GM19023 (cell line): ENCODE results near the gene ATP6V0B.

Experiments
- ATAC-seq: cut with Tn5 transposase; IDR thresholded peaks from one replicate; pipeline ENCODE4 v1.9.1; 2021; ENCODE audit warnings: mild to moderate bottlenecking, moderate library complexity; ENCODE audit not compliant: unreplicated experiment

The ATP6V0B gene

GRCh38 chr1:43945674-43946235 lies 29.0 kb upstream of the ATP6V0B start:
- no peak for ATAC-seq

GRCh38 chr1:43946236-43947060 lies 28.3 kb upstream of the ATP6V0B start, which contains the start of gene IPO13:
Gene IPO13 (plus strand): TSS chr1:43946950. CDS start chr1:43947601, 651 bp downstream.
- ATAC-seq = peak; percentile 91

- peak; percentile 17 for ATAC-seq
These were observed 27.5 kb upstream of the ATP6V0B start for GRCh38 chr1:43947061-43947873.

- no peak for ATAC-seq
These were observed 26.8 kb upstream of the ATP6V0B start for GRCh38 chr1:43947874-43948437.

- no peak for ATAC-seq
These were observed 25.1 kb upstream of the ATP6V0B start for GRCh38 chr1:43949678-43950077.

GRCh38 chr1:43951021-43951985 lies 23.5 kb upstream of the ATP6V0B start:
- ATAC-seq = no peak

GRCh38 chr1:43952731-43953346 lies 21.9 kb upstream of the ATP6V0B start:
- ATAC-seq = no peak

GRCh38 chr1:43953361-43953760 lies 21.4 kb upstream of the ATP6V0B start:
- ATAC-seq = no peak

GRCh38 chr1:43954036-43954435 lies 20.7 kb upstream of the ATP6V0B start:
- ATAC-seq = no peak

GRCh38 chr1:43956234-43956633 lies 18.5 kb upstream of the ATP6V0B start:
- no peak for ATAC-seq

- ATAC-seq = no peak
These were observed 17.2 kb upstream of the ATP6V0B start for GRCh38 chr1:43957407-43958040.

- no peak for ATAC-seq
These were observed 16.2 kb upstream of the ATP6V0B start for GRCh38 chr1:43958351-43959255.

- no peak for ATAC-seq
These were observed 14.0 kb upstream of the ATP6V0B start for GRCh38 chr1:43960798-43961197.

GRCh38 chr1:43961692-43962091 lies 13.1 kb upstream of the ATP6V0B start:
- no peak for ATAC-seq

GRCh38 chr1:43962324-43962723 lies 12.4 kb upstream of the ATP6V0B start:
- ATAC-seq = no peak

GRCh38 chr1:43963006-43963405 lies 11.8 kb upstream of the ATP6V0B start:
- no peak for ATAC-seq

GRCh38 chr1:43963890-43964289 lies 10.9 kb upstream of the ATP6V0B start:
- ATAC-seq = no peak

- ATAC-seq = no peak
These were observed 9.4 kb upstream of the ATP6V0B start for GRCh38 chr1:43965316-43965715.
